Muscle layer of duodenum (tissue), 2 donors: ENCODE data around the gene CACNA1B.

Source experiments
- H3K27ac ChIP-seq: one replicate; pipeline ENCODE4 v1.7.0; 2013; ENCODE audit warnings: mild to moderate bottlenecking, low read length
- H3K27me3 ChIP-seq: one replicate; pipeline ENCODE4 v1.7.0; 2013; ENCODE audit warnings: low read depth, mild to moderate bottlenecking, control low read depth, low read length
- H3K36me3 ChIP-seq, 2 donors: one replicate each; pipeline ENCODE4 v1.7.0; 2013; ENCODE audit warnings: low read length in 2 of 2, control low read depth in 1 of 2, mild to moderate bottlenecking in 1 of 2; ENCODE audit not compliant: insufficient read depth in 2 of 2, control insufficient read depth in 1 of 2
- H3K4me1 ChIP-seq, 2 donors: one replicate each; pipeline ENCODE4 v1.7.0; 2013; ENCODE audit warnings: low read length in 2 of 2, mild to moderate bottlenecking in 2 of 2, control low read depth in 1 of 2, moderate library complexity in 1 of 2; ENCODE audit not compliant: insufficient read depth in 2 of 2, control insufficient read depth in 1 of 2
- H3K4me3 ChIP-seq, 2 donors: one replicate each; pipeline ENCODE4 v1.7.0; 2013; ENCODE audit warnings: low read length in 2 of 2, low read depth in 1 of 2, mild to moderate bottlenecking in 1 of 2
- H3K9me3 ChIP-seq, 2 donors: one replicate each; pipeline ENCODE4 v1.7.0; 2013; ENCODE audit warnings: low read length in 2 of 2, control low read depth in 1 of 2, mild to moderate bottlenecking in 1 of 2; ENCODE audit not compliant: control insufficient read depth in 1 of 2
- donor health status: healthy.

Gene CACNA1B

GRCh38 chr9:137959641-137960411 lies 82.2 kb downstream of the CACNA1B start:
- Histone ChIP-seq H3K27me3 (no peaks in the 10 kb centered on the region), H3K36me3 (no peaks in the 10 kb centered on the region), H3K27ac (no peak overlapping the region), H3K4me3 (no peak overlapping the region), H3K9me3 (peaks cover 0 to 16% of the 10 kb centered on the region in 2 donors), H3K4me1 (no peaks in the 10 kb centered on the region)

- Histone ChIP-seq H3K9me3 (peaks cover 0 to 16% of the 10 kb centered on the region in 2 donors), H3K27me3 (no peaks in the 10 kb centered on the region), H3K27ac (no peak overlapping the region), H3K4me3 (no peak overlapping the region), H3K36me3 (no peaks in the 10 kb centered on the region), H3K4me1 (no peaks in the 10 kb centered on the region)
These were observed 82.9 kb downstream of the CACNA1B start for GRCh38 chr9:137960496-137960895.

- no peaks in the 10 kb centered on the region for H3K36me3 ChIP-seq
- H3K9me3 ChIP-seq = peaks cover 0 to 16% of the 10 kb centered on the region in 2 donors
- H3K4me3 ChIP-seq = no peak overlapping the region
- H3K27me3 ChIP-seq = no peaks in the 10 kb centered on the region
- H3K27ac ChIP-seq = no peak overlapping the region
- H3K4me1 ChIP-seq = no peaks in the 10 kb centered on the region
These were observed 85.9 kb downstream of the CACNA1B start for GRCh38 chr9:137963525-137963924.

- Histone ChIP-seq H3K4me1 (no peaks in the 10 kb centered on the region), H3K27me3 (no peaks in the 10 kb centered on the region), H3K36me3 (no peaks in the 10 kb centered on the region), H3K27ac (no peak overlapping the region), H3K4me3 (no peak overlapping the region), H3K9me3 (peaks cover 0 to 16% of the 10 kb centered on the region in 2 donors)
These were observed 87.7 kb downstream of the CACNA1B start for GRCh38 chr9:137965177-137965795.

GRCh38 chr9:137967280-137967953 lies 89.8 kb downstream of the CACNA1B start:
- Histone ChIP-seq H3K4me3 (no peak overlapping the region), H3K27ac (no peak overlapping the region)

GRCh38 chr9:137968235-137968634 lies 90.7 kb downstream of the CACNA1B start:
- H3K36me3 ChIP-seq = no peaks in the 10 kb centered on the region
- no peak overlapping the region for H3K4me3 ChIP-seq
- no peaks in the 10 kb centered on the region for H3K4me1 ChIP-seq
- peaks cover 0 to 13% of the 10 kb centered on the region in 2 donors for H3K9me3 ChIP-seq
- no peak overlapping the region for H3K27ac ChIP-seq
- no peaks in the 10 kb centered on the region for H3K27me3 ChIP-seq

More at GRCh38 chr9:137967280-137967953, 89.8 kb downstream of the CACNA1B start:
- no peaks in the 10 kb centered on the region for H3K4me1 ChIP-seq
- H3K9me3 ChIP-seq = peaks cover 0 to 16% of the 10 kb centered on the region in 2 donors
- H3K27me3 ChIP-seq = no peaks in the 10 kb centered on the region
- no peaks in the 10 kb centered on the region for H3K36me3 ChIP-seq

GRCh38 chr9:137969008-137969407 lies 91.4 kb downstream of the CACNA1B start:
- Histone ChIP-seq H3K36me3 (no peaks in the 10 kb centered on the region), H3K27ac (no peak overlapping the region), H3K9me3 (peaks cover 0 to 7% of the 10 kb centered on the region in 2 donors), H3K4me1 (no peaks in the 10 kb centered on the region), H3K27me3 (no peaks in the 10 kb centered on the region), H3K4me3 (no peak overlapping the region)

- H3K36me3 ChIP-seq = no peaks in the 10 kb centered on the region
- H3K4me1 ChIP-seq = no peaks in the 10 kb centered on the region
- H3K4me3 ChIP-seq = no peak overlapping the region
- H3K27ac ChIP-seq = no peak overlapping the region
- no peaks in the 10 kb centered on the region for H3K27me3 ChIP-seq
- peaks cover 0 to 2% of the 10 kb centered on the region in 2 donors for H3K9me3 ChIP-seq
These were observed 92.1 kb downstream of the CACNA1B start for GRCh38 chr9:137969685-137970084.

GRCh38 chr9:137970098-137970497 lies 92.5 kb downstream of the CACNA1B start:
- no peak overlapping the region for H3K4me3 ChIP-seq
- H3K27ac ChIP-seq = no peak overlapping the region
- H3K36me3 ChIP-seq = no peaks in the 10 kb centered on the region
- no peaks in the 10 kb centered on the region for H3K27me3 ChIP-seq
- H3K4me1 ChIP-seq = no peaks in the 10 kb centered on the region
- H3K9me3 ChIP-seq = no peaks in the 10 kb centered on the region

- H3K27ac ChIP-seq = no peak overlapping the region
- H3K36me3 ChIP-seq = no peaks in the 10 kb centered on the region
- H3K4me3 ChIP-seq = no peak overlapping the region
- H3K27me3 ChIP-seq = no peaks in the 10 kb centered on the region
- no peaks in the 10 kb centered on the region for H3K9me3 ChIP-seq
- no peaks in the 10 kb centered on the region for H3K4me1 ChIP-seq
These were observed 93.3 kb downstream of the CACNA1B start for GRCh38 chr9:137970686-137971476.
